Right atrium auricular region (tissue), 2 donors: ENCODE measurements around the gene KCNIP1. TPM values are rescaled to one million over a fixed set of nuclear protein-coding genes. Genes with fewer than 3 reads are reported as not detected.

Source experiments
- DNase-seq: peaks from one replicate; pipeline ENCODE4 v3.0.0-alpha.2; 2019; ENCODE audit warnings: low spot score
- H3K27ac ChIP-seq, 2 donors: fragments of 200-600 bp; sonication (generic); 1 replicate in 1 of 2; 2 replicates in 1 of 2; pipeline ENCODE4 v1.5.1; 2016 to 2019
- H3K27me3 ChIP-seq, 2 donors: fragments of 200-600 bp; sonication (generic); one replicate each; pipeline versions ENCODE4 v1.5.1 to v1.6.0; 2017 to 2019
- H3K36me3 ChIP-seq: fragments of 200-600 bp; sonication (generic); one replicate; pipeline ENCODE4 v1.5.1; 2016
- H3K4me1 ChIP-seq, 2 donors: fragments of 200-600 bp; sonication (generic); one replicate each; pipeline versions ENCODE4 v1.5.1 to v1.6.0; 2017 to 2019
- H3K4me3 ChIP-seq, 2 donors: fragments of 200-600 bp; sonication (generic); 1 replicate in 1 of 2; 2 replicates in 1 of 2; pipeline ENCODE4 v1.5.1; 2017 to 2019; ENCODE audit warnings: mild to moderate bottlenecking in 1 of 2, moderate library complexity in 1 of 2
- H3K9me3 ChIP-seq, 2 donors: fragments of 200-600 bp; sonication (generic); one replicate each; pipeline ENCODE4 v1.5.1; 2019
- total RNA-seq, 2 donors: library from RNA; depleted of rRNA; stranded (reverse); fragments of >200 nt; gene quantifications; one replicate each; pipeline ENCODE4 v1.1.0, GENCODE V29; 2016
- TF ChIP-seq, protein P1 (sequence below), 2 donors: fragments of 200-600 bp; sonication (generic); IDR thresholded peaks; one replicate each; pipeline ENCODE4 v1.5.1; 2019; ENCODE audit warnings: antibody characterized with exemption in 2 of 2

The KCNIP1 gene
- total RNA-seq, 2 donors from 2014 or later = not detected

DNA sequence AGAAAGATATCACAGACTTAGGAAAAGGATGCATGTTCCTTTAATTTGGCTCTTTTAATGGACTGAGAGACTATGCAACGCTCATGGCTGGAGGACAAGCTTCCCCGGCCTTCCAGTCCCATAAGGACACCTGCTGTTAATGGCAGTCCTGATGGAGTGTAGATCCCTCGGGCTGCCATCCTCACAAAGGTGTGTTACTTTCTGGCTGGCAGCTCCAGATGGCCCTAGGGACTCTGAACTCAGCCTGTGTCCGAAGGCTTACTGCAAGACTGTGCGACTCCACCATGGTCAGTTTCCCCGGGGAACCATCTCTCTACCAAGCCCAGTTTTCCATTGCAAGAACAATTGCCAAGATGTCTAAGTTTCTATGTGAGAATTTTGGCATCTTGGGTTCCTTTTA, 25.5 kb upstream of the KCNIP1 start:
- Histone ChIP-seq H3K4me3 (no peak overlapping the region), H3K9me3 (peaks cover 0 to 3% of the 10 kb centered on the region in 2 donors), H3K27ac (no peak overlapping the region), H3K36me3 (no peaks in the 10 kb centered on the region), H3K4me1 (no peaks in the 10 kb centered on the region), H3K27me3 (no peaks in the 10 kb centered on the region)
- TF ChIP-seq, protein P1, sequence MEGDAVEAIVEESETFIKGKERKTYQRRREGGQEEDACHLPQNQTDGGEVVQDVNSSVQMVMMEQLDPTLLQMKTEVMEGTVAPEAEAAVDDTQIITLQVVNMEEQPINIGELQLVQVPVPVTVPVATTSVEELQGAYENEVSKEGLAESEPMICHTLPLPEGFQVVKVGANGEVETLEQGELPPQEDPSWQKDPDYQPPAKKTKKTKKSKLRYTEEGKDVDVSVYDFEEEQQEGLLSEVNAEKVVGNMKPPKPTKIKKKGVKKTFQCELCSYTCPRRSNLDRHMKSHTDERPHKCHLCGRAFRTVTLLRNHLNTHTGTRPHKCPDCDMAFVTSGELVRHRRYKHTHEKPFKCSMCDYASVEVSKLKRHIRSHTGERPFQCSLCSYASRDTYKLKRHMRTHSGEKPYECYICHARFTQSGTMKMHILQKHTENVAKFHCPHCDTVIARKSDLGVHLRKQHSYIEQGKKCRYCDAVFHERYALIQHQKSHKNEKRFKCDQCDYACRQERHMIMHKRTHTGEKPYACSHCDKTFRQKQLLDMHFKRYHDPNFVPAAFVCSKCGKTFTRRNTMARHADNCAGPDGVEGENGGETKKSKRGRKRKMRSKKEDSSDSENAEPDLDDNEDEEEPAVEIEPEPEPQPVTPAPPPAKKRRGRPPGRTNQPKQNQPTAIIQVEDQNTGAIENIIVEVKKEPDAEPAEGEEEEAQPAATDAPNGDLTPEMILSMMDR (IDR thresholded peaks at IDR 0.05) = no peak
- peak; percentile 32 for DNase-seq

DNA sequence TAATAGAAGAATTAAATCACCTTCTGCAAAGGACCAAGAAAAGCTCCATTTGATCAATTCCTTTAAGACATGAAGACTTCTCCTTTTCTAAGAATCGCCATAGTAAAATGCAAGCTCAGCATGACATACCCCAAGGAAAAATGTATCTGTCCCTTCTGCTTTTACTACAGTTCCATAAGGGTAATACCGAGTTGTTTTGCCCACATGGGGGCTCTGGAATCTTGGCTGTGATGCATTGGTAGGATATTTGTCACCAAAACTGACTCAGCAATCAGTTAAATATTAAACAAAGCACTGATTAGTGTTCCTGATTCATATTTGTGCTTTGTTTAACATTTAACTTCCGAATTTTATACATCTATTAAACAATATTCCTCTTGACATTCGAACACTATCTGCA, 24.3 kb upstream of the KCNIP1 start:
- Histone ChIP-seq H3K27me3 (no peaks in the 10 kb centered on the region), H3K4me1 (no peaks in the 10 kb centered on the region), H3K4me3 (no peak overlapping the region), H3K27ac (no peak overlapping the region), H3K36me3 (no peaks in the 10 kb centered on the region), H3K9me3 (peaks cover 0 to 3% of the 10 kb centered on the region in 2 donors)
- TF ChIP-seq, protein P1 (IDR thresholded peaks at IDR 0.05) = no peak
- peak; percentile 5 for DNase-seq

DNA sequence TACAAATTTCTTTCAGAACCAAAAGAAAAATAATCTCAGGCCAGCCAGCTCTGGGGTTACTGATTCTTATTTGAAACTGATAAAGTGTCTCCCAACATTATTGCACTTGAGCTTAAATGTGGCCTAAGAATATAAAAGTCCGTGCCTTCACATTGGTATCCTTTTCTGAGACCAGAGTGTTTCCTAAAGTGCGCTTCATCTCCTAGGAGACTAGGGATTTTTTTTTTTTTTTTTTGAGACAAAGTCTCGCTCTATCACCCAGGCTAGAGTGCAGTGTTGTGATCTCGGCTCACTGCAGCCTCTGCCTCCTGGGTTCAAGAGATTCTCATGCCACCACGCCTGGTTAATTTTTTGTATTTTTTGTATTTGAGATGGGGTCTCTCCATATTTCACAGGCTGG, 23.6 kb upstream of the KCNIP1 start:
- Histone ChIP-seq H3K36me3 (no peaks in the 10 kb centered on the region), H3K9me3 (no peaks in the 10 kb centered on the region), H3K4me3 (no peak overlapping the region), H3K4me1 (no peaks in the 10 kb centered on the region), H3K27ac (no peak overlapping the region), H3K27me3 (no peaks in the 10 kb centered on the region)
- TF ChIP-seq, protein P1 (IDR thresholded peaks at IDR 0.05) = no peak
- DNase-seq = no peak

DNA sequence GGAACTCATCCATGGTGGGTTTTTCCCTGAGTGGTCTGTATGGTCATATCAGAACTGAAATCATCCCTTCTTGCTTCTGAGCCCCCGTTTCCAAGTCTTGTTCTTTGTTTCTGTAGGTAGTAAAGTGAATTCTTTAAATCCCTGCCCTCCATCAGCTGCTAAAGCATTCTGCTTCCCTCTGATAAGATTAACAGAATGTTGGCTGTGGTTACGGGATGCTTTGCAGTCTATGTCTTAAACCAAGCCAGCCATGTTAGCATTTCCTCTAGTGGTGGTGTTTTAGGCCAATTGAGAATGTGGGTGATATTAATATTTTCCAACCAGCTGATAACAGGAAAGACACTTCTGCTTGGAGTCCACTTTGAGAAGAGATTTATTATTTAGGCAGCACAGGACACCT, 22.0 kb upstream of the KCNIP1 start:
- Histone ChIP-seq H3K36me3 (no peaks in the 10 kb centered on the region), H3K27ac (no peak overlapping the region), H3K9me3 (no peaks in the 10 kb centered on the region), H3K4me3 (no peak overlapping the region), H3K27me3 (no peaks in the 10 kb centered on the region), H3K4me1 (no peaks in the 10 kb centered on the region)
- peak; percentile 4 for DNase-seq
- TF ChIP-seq, protein P1 (IDR thresholded peaks at IDR 0.05) = no peak

DNA sequence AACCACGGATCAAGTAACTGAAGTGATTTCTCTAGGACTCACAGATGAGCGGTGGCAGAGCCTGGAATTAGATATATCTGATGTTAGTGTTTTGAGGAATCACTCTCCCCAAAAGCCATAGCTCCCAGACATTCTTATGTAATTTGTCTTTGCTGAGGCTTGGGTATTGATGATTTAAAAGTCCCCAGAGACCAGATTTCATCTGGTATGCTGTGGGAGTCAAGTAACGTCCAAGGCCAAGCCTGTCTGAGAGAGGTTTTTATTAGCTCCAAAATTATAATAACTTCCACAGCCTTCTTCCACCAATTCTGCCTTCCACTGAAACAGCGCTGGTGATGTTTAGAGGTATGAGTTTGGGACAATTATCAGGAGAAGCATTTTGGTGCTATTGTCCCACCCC, 21.3 kb upstream of the KCNIP1 start:
- Histone ChIP-seq H3K4me3 (no peak overlapping the region), H3K4me1 (no peaks in the 10 kb centered on the region), H3K27ac (no peak overlapping the region), H3K9me3 (no peaks in the 10 kb centered on the region), H3K27me3 (no peaks in the 10 kb centered on the region), H3K36me3 (no peaks in the 10 kb centered on the region)
- TF ChIP-seq, protein P1 (IDR thresholded peaks at IDR 0.05) = no peak
- peak; percentile 5 for DNase-seq

DNA sequence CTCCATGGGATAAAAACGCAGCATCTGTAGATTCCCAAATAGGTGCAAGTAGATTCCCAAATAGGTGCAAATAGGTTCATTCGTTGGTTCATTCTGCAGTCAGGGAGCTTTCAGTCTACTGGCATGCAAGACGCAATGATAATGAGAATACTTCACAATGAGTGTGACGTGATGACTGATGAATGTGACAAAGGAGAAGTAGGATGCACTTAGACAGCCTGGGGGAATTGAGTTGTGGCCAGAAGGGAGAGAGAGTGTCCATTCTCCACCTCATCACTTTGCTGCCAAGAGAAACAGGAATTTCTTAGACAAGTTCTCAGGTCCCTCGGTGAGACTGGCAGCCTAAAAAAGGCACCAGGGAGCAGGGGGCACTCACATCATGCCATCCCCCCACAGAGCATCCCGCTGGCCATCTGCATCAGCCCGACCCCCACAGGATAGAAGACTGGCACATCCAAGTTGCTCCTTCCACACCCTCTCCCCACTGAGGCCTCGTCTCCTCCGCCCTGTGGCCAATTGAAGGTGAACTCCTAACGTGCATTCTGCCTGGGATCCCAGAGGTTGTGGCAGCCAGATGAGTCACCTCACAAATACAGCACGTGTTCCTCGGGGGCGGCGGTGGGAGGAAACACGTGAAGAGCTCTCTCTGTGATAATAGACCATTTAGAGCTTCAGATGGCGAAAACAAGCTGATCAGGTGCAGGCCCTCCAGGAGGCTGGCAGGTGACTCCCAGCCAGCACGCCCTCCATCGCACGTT, 19.9 kb upstream of the KCNIP1 start:
- Histone ChIP-seq H3K4me1 (no peaks in the 10 kb centered on the region), H3K27ac (no peak overlapping the region), H3K4me3 (no peak overlapping the region), H3K36me3 (no peaks in the 10 kb centered on the region), H3K27me3 (no peaks in the 10 kb centered on the region), H3K9me3 (no peaks in the 10 kb centered on the region)
- TF ChIP-seq, protein P1 (IDR thresholded peaks at IDR 0.05) = no peak
- DNase-seq = peak; percentile 23
